RWPE2 (cell line): ENCODE data around the gene SORCS2.

Source experiments
- ATAC-seq: fragments of 200-7000 bp; cut with Tn5 transposase; 3 replicates; pipeline ENCODE4 v1.9.1; 2021; ENCODE audit warnings: low read depth
- DNase-seq: peaks from one replicate; pipeline ENCODE4 v3.0.0-alpha.2; 2020; ENCODE audit warnings: low spot score
- H3K27ac ChIP-seq: fragments of 450-650 bp; 2 replicates; pipeline ENCODE4 v1.5.1; 2017; ENCODE audit warnings: mild to moderate bottlenecking; ENCODE audit not compliant: poor library complexity, severe bottlenecking
- H3K27me3 ChIP-seq: fragments of 250-450 bp; sonication (Bioruptor Pico); 2 replicates; pipeline ENCODE4 v1.5.1; 2021; ENCODE audit warnings: mild to moderate bottlenecking, moderate library complexity; ENCODE audit not compliant: insufficient read depth, poor library complexity, severe bottlenecking
- H3K36me3 ChIP-seq: fragments of 250-450 bp; sonication (Bioruptor Pico); 2 replicates; pipeline ENCODE4 v1.5.1; 2020; ENCODE audit warnings: low read depth, mild to moderate bottlenecking, moderate library complexity
- H3K4me1 ChIP-seq: fragments of 250-450 bp; sonication (Bioruptor Pico); 2 replicates; pipeline ENCODE4 v1.5.1; 2021; ENCODE audit warnings: mild to moderate bottlenecking, moderate library complexity; ENCODE audit not compliant: insufficient read depth, poor library complexity, severe bottlenecking
- H3K4me3 ChIP-seq: fragments of 250-450 bp; sonication (Bioruptor Pico); 2 replicates; pipeline ENCODE4 v1.5.1; 2021; ENCODE audit warnings: mild to moderate bottlenecking, moderate library complexity; ENCODE audit not compliant: severe bottlenecking
- H3K9me3 ChIP-seq: fragments of 250-450 bp; sonication (Bioruptor Pico); 2 replicates; pipeline ENCODE4 v1.5.1; 2021; ENCODE audit warnings: mild to moderate bottlenecking, moderate library complexity; ENCODE audit not compliant: severe bottlenecking
- TF ChIP-seq, protein P1 (sequence below): fragments of 450-650 bp; IDR thresholded peaks from one replicate; pipeline ENCODE4 v1.5.1; 2017; ENCODE audit warnings: mild to moderate bottlenecking, moderate library complexity; ENCODE audit not compliant: poor library complexity, severe bottlenecking

The SORCS2 gene

DNA sequence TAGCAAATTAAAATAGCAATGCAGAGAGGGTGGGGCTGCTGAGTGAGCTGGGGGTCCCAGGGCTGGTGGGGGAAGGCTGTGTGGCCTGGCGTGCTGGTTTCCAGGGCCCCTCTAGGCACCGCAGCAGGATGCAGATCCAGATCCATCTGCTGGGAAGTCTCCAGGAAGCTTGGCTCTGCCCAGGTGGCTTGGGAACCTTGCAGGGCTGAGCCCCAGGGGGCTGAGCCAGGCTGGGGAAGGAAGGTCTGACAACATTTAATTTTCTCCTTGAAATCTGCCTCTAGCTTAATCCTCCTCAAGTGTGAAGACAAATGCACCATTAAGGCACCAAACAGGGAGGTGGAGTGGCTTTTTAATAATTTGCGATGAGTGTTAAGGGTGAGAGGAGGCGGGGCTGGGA lies 31.7 kb downstream of the SORCS2 start:
- Histone ChIP-seq H3K36me3 (no peaks in the 10 kb centered on the region), H3K4me1 (no peaks in the 10 kb centered on the region)

DNA sequence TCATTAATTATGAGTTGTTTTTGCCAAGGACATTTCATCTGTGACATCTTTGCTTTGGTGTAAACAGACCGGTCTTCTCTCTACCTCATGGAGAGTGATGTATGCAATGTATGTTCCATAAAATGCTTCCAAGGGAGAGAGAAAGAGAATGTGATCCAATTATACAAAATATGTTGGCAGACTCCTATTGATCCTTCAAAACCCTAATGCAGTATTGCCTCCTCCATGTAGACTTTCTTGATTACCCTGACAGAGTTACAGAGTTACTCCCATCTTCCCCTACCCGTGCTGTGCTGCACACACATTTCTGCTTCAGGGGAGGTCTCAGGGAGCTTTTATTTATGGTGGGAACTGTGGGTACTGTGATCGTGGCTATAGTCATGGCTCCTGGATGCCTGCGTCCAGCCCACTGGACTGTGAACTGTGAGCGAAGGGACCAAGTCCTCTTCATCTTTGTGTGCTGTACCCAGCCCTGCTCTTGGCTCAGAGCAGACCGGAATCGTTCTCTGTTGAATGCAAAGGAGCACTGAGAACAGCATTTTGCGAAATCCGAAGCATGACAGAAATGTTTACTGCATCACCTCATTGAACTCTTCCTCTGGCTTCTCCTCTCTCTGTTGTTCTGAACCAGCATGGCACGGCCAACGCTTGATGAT lies 32.7 kb downstream of the SORCS2 start:
- no peak for DNase-seq
- TF ChIP-seq, protein P1, sequence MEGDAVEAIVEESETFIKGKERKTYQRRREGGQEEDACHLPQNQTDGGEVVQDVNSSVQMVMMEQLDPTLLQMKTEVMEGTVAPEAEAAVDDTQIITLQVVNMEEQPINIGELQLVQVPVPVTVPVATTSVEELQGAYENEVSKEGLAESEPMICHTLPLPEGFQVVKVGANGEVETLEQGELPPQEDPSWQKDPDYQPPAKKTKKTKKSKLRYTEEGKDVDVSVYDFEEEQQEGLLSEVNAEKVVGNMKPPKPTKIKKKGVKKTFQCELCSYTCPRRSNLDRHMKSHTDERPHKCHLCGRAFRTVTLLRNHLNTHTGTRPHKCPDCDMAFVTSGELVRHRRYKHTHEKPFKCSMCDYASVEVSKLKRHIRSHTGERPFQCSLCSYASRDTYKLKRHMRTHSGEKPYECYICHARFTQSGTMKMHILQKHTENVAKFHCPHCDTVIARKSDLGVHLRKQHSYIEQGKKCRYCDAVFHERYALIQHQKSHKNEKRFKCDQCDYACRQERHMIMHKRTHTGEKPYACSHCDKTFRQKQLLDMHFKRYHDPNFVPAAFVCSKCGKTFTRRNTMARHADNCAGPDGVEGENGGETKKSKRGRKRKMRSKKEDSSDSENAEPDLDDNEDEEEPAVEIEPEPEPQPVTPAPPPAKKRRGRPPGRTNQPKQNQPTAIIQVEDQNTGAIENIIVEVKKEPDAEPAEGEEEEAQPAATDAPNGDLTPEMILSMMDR: no peak

More for the DNA sequence above, 31.7 kb downstream of the SORCS2 start:
- Histone ChIP-seq H3K4me3 (no peak overlapping the region), H3K27me3 (no peaks in the 10 kb centered on the region), H3K9me3 (no peaks in the 10 kb centered on the region), H3K27ac (no peak overlapping the region)
- DNase-seq (no peak), ATAC-seq (no peak)
- TF ChIP-seq, protein P1: no peak

DNA sequence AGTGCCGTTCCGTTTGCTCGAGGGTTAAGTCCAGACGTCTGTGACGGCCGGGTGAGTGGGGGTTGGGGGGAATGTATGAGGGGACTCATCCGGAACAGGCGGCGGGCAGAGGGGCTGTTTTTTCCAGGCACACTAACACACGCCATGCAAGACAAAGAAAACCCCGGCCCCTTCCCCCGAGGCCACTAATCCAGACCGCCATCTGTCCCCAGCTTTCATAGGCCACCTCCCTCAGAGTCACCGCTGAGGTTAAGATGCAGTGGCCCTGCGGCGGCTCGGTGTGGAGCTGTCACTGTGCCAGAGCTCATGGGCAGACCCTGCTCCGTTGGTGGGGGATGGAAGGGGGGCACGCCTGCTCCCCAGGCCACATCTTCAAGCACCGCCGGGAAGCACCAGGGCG lies 34.1 kb downstream of the SORCS2 start:
- no peak overlapping the region for H3K4me3 ChIP-seq
- no peaks in the 10 kb centered on the region for H3K27me3 ChIP-seq
- H3K27ac ChIP-seq: no peak overlapping the region
- H3K4me1 ChIP-seq: no peaks in the 10 kb centered on the region
- TF ChIP-seq, protein P1: no peak
- DNase-seq (no peak), ATAC-seq (no peak)
- H3K9me3 ChIP-seq: no peaks in the 10 kb centered on the region
- H3K36me3 ChIP-seq: no peaks in the 10 kb centered on the region

More for the DNA sequence above, 32.7 kb downstream of the SORCS2 start:
- H3K4me1 ChIP-seq: no peaks in the 10 kb centered on the region
- no peak overlapping the region for H3K4me3 ChIP-seq
- H3K9me3 ChIP-seq: no peaks in the 10 kb centered on the region
- ATAC-seq: no peak
- H3K27ac ChIP-seq: no peak overlapping the region
- H3K27me3 ChIP-seq: no peaks in the 10 kb centered on the region
- no peaks in the 10 kb centered on the region for H3K36me3 ChIP-seq

DNA sequence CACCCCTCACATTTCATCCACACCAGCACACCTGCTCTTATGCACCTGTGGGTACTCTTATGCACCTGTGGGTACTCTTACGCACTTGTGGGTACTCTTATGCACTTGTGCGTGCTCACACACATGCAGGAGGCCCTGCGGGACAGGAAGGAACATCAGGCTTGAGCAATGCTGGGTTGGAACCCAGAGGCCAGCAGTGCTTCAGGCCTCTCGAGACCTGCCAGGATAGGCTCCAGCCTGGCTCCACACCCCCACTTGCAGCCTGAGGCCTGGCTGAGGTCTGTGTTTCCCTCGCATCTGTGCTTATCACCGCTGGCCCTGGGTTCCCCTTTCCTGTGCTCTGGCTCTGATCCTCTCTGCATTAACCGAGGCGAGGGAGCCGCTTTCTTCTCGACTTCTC lies 34.7 kb downstream of the SORCS2 start:
- TF ChIP-seq, protein P1: no peak
- no peaks in the 10 kb centered on the region for H3K36me3 ChIP-seq
- DNase-seq (no peak), ATAC-seq (no peak)
- no peak overlapping the region for H3K27ac ChIP-seq
- H3K4me3 ChIP-seq: no peak overlapping the region
- H3K27me3 ChIP-seq: no peaks in the 10 kb centered on the region
- no peaks in the 10 kb centered on the region for H3K9me3 ChIP-seq
- no peaks in the 10 kb centered on the region for H3K4me1 ChIP-seq

DNA sequence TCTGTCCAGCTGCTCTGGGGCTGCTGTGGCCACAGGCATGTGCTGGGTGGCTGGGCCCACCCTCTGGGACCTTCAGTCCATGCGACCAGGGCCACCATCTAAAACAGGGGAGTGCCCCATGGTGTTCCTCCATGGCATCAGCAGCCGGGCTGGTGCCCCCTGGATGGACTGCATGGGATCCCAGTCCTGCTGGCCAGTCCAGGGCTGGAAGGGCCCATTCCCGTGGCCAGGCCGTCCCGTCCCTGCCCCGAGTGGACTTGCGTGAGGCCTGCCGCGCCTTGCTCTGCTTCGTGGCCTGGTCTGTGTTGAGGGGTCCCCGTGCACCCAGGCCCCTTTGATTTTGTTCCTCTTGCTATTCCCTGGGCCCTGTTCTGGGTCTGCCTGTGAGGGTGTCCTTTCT lies 36.4 kb downstream of the SORCS2 start:
- TF ChIP-seq, protein P1: no peak
- no peaks in the 10 kb centered on the region for H3K27me3 ChIP-seq
- no peak for DNase-seq
- H3K4me3 ChIP-seq: no peak overlapping the region
- H3K36me3 ChIP-seq: no peaks in the 10 kb centered on the region
- H3K9me3 ChIP-seq: no peaks in the 10 kb centered on the region
- ATAC-seq: no peak
- no peaks in the 10 kb centered on the region for H3K4me1 ChIP-seq
- H3K27ac ChIP-seq: no peak overlapping the region
